NB4 (cell line): ENCODE measurements around the gene GPATCH4.

Experiments used
- DNase-seq: peaks from one replicate; pipeline ENCODE4 v3.0.0; 2010; ENCODE audit warnings: low read depth
- H3K4me3 ChIP-seq: one replicate; pipeline ENCODE4 v1.5.1; 2011; ENCODE audit warnings: mild to moderate bottlenecking, low read depth, low read length, moderate library complexity
- MYC ChIP-seq: IDR thresholded peaks from 2 replicates; pipeline ENCODE4 v1.6.1; 2011; ENCODE audit warnings: low read depth, low read length
- POLR2A ChIP-seq: IDR thresholded peaks from 2 replicates; pipeline ENCODE4 v1.6.1; 2011; ENCODE audit warnings: mild to moderate bottlenecking; ENCODE audit not compliant: insufficient read length; ENCODE audit errors: extremely low read depth
- TF ChIP-seq, protein P1 (sequence below): IDR thresholded peaks from one replicate; pipeline ENCODE4 v1.5.1; 2012; ENCODE audit warnings: low read depth, low read length
- TF ChIP-seq, protein P2 (sequence below): IDR thresholded peaks from 2 replicates; pipeline ENCODE4 v1.6.1; 2011; ENCODE audit warnings: low read depth, low read length

GPATCH4 gene

DNA sequence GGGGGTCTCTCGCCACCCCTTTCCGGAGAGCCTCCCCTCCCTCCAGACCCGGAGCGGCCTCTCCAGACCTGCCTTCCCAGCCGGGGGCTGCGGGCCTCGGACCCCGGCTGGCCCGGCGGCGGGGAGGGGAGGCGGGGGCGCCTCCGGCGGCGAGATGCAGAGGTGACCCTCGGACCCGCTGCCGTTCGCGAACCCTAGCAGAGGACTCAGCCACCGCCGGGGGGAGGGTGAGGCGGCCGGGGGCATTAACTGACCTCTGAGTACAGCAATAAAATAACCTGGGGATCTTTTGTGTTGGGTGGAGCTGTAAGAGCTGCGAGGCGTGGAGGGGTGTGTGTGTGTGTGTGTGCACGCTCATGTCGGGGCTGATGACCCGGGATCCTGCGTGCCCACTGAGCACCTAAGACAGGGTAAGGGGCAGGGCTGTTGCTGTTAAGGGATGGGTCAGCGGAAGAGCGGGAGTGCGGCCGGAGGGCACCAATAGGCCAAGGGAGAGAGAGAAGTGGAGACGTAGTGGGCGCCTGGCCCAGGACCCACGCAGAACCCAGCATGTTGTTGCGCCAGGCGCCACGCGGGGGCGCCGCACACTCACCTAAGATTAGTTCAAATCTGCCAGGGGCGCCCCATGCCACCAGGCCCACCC, 24.3 kb upstream of the GPATCH4 start:
- TF ChIP-seq POLR2A (no peak), MYC (no peak)
- TF ChIP-seq, protein P1, sequence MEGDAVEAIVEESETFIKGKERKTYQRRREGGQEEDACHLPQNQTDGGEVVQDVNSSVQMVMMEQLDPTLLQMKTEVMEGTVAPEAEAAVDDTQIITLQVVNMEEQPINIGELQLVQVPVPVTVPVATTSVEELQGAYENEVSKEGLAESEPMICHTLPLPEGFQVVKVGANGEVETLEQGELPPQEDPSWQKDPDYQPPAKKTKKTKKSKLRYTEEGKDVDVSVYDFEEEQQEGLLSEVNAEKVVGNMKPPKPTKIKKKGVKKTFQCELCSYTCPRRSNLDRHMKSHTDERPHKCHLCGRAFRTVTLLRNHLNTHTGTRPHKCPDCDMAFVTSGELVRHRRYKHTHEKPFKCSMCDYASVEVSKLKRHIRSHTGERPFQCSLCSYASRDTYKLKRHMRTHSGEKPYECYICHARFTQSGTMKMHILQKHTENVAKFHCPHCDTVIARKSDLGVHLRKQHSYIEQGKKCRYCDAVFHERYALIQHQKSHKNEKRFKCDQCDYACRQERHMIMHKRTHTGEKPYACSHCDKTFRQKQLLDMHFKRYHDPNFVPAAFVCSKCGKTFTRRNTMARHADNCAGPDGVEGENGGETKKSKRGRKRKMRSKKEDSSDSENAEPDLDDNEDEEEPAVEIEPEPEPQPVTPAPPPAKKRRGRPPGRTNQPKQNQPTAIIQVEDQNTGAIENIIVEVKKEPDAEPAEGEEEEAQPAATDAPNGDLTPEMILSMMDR: peak; percentile 79
- TF ChIP-seq, protein P2, sequence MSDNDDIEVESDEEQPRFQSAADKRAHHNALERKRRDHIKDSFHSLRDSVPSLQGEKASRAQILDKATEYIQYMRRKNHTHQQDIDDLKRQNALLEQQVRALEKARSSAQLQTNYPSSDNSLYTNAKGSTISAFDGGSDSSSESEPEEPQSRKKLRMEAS: no peak
- peak; percentile 52 for DNase-seq
- H3K4me3 ChIP-seq: no peak overlapping the region

DNA sequence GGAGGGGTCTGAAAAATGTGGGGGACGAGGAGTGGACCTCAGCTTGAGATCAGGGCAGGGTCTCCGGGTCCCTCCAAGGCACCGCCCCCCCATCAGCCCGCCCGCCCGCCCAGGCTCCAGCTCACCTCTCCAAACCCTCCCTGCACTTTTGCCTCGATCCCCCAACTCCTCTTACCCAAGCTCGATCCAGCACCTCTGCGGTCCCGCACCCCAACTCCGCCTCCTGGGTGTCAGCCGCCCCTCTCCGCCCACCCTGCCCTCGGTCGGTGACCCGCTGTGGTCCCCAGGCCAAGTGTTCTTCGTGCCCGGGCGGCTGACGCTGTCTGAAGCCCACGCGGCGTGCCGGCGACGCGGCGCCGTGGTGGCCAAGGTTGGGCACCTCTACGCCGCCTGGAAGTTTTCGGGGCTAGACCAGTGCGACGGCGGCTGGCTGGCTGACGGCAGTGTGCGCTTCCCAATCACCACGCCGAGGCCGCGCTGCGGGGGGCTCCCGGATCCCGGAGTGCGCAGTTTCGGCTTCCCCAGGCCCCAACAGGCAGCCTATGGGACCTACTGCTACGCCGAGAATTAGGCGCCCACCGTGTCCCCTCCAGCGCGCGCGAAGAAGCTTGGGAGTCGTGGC, 23.6 kb upstream of the GPATCH4 start:
- DNase-seq: no peak
- H3K4me3 ChIP-seq: no peak overlapping the region
- TF ChIP-seq MYC: no peak

DNA sequence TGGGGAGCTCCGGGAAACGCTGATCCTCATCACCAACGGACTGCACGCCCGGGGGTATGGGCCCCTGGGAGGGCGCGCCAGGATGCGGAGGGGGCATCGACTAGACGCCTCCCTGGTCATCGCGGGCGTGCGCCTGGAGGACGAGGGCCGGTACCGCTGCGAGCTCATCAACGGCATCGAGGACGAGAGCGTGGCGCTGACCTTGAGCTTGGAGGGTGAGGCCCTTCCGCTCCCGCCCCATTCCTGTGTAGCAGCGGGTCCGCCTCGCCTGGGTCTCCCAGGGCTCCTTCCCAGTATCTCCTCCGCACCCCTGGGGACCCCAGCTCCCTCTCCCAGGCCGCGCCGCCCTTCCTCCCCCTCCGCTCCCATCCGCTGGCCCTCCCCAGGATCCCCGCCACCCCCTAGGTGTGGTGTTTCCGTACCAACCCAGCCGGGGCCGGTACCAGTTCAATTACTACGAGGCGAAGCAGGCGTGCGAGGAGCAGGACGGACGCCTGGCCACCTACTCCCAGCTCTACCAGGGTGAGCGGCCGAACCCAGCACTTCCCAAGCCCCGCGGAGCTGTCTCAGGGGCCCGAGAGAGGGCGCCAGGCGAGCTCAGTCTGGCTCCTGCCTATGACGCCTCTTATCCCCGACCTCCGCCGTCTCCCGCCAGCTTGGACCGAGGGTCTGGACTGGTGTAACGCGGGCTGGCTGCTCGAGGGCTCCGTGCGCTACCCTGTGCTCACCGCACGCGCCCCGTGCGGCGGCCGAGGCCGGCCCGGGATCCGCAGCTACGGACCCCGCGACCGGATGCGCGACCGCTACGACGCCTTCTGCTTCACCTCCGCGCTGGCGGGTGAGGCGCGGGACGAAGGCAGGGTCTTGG, 22.9 kb upstream of the GPATCH4 start:
- TF ChIP-seq, protein P1: peak; percentile 29
- no peak for TF ChIP-seq MYC
- peak; percentile 55 for DNase-seq
- no peak overlapping the region for H3K4me3 ChIP-seq

DNA sequence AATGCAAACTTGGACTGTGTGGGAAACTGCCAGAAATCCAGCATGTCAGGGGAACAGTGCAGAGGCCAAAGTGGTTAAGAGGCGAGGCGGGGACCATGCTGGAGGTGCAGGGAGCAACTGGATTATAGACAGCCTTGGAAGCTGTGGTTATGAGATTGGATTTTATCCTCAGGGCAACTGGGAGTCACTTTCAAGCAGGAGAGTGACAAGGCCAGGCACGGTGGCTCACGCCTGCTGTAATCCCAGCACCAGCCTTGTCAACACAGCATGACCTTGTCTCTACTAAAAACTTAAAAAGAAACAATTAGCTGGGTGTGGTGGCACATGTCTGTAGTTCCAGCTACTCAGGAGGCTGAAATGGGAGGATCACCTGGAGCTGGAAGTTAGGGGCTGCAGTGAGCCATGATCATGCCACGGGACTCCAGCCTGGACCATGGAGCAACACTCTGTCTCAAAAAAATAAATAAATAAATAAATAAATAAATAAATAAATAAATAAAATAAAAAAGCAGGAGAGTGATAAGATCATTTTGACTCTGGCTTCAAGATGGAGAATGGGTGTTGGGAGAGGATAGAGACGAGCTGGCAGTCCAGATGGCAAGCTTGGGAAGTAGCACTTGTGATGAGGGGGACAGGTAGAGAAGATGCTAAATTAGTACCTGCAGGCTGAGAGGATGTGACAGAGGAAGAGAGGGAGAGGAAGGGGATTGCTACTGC, 21.5 kb upstream of the GPATCH4 start:
- no peak overlapping the region for H3K4me3 ChIP-seq
- no peak for DNase-seq
- TF ChIP-seq POLR2A: no peak
- TF ChIP-seq, protein P1: no peak
- TF ChIP-seq, protein P2: no peak
- TF ChIP-seq MYC: no peak

DNA sequence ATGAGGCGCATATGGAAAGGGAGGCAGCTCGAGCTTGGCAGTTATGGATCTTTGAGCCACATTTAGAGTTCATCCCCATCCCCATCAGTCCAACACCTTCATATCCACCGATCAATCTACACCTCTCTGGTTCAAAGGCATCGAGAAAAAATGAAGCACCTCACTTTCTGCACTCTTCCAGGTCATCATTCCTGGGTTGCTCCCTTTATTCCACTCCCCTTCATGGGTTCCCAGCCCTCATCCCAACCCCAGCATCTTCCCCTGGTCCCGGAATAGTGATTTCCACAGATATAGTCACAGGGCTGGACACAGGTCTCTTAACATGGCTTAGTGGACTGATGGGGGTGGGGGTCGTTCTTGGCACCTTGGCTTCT, 18.3 kb upstream of the GPATCH4 start:
- H3K4me3 ChIP-seq: no peak overlapping the region
- no peak for DNase-seq
- TF ChIP-seq MYC (no peak), POLR2A (no peak)
- TF ChIP-seq, protein P1: no peak
- TF ChIP-seq, protein P2: no peak

DNA sequence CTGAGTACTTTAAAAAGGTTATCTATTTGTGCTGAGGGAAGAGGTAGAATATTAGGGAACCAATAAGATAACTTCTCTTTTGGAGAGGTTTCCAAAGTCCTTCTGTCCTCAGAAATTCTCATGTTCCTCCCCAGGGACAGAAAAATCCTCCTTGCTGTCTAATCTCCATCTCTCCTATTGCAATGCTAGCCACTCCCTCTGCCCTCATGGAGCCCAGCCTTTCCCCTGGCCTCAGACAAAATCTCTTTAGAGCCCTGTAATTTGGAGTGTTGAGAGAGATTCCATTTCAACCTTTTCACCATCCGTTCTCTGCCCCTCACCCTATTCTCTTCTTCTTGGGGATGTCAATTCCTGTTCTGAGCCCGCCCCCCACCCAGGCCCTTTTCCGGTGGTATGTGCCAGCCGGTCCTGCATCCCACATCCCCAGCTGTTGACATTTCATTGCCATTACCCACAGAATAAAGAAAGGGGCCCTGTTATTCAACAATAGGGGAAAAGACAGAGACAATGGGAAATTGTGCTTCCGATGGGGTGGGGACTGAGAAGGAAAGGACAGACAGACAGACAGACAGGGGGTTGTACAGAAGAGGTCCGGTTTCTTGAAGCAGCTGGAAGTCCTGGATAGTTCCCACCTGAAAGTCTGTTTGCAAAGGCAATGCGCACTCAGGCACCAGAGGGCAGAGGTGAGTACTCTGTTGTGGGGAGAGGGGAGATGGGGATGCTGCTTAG, 17.7 kb upstream of the GPATCH4 start, which contains the start of gene HAPLN2:
Gene HAPLN2, plus strand, starts transcription at position 563 of the 729 bp plus-strand sequence. CDS start 4,076 bp downstream, outside the sequence.
- no peak within 1 kb of the TSS for H3K4me3 ChIP-seq
- TF ChIP-seq POLR2A (no peak), MYC (no peak)
- TF ChIP-seq, protein P2: no peak
- TF ChIP-seq, protein P1: peak; percentile 72
- DNase-seq: peak; percentile 35
